Uterus (tissue), 2 donors: ENCODE results near the gene DBNDD1.

ENCODE experiments used
- POLR2A ChIP-seq, 2 donors: fragments of 450-650 bp; IDR thresholded peaks; one replicate each; pipeline ENCODE4 v1.6.1; 2016; ENCODE audit warnings: antibody characterized with exemption in 2 of 2, mild to moderate bottlenecking in 1 of 2, moderate library complexity in 1 of 2
- TF ChIP-seq, protein P1 (sequence below), 4 experiments: fragments of 200-600 bp in 2 of 4; fragments of 450-650 bp in 2 of 4; sonication (generic) in 2 of 4; IDR thresholded peaks; one replicate each; pipeline ENCODE4 v1.5.1; 2016 to 2019; ENCODE audit warnings: antibody characterized with exemption in 4 of 4, mild to moderate bottlenecking in 2 of 4, moderate library complexity in 1 of 4

DNA sequence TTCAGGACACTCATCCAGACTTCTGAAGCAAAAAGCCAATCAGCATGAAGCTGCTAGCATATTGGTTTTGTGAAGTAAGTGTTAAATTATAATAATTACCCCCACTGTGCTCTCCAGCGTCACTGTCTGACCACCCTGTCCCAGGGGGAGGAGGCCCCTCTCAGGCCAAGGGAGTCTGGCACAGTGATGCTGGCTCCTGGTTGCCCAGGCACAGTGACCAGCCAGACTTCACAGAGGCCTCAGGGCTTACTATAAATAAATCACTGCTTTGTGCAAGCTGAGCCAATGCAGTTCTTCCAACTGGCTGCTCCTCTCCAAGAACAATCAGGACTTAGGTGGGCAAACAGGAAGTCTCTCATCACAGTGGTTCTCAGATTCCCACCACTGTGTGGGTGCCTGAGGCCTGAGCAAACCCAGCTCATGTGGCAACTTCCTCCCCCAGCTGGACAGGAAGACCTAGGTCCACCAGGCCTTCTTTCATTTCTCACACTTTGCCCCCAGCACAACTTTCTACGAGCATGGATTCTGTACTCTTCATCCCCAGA is 1.7 kb upstream of the DBNDD1 start:
- TF ChIP-seq, protein P1, sequence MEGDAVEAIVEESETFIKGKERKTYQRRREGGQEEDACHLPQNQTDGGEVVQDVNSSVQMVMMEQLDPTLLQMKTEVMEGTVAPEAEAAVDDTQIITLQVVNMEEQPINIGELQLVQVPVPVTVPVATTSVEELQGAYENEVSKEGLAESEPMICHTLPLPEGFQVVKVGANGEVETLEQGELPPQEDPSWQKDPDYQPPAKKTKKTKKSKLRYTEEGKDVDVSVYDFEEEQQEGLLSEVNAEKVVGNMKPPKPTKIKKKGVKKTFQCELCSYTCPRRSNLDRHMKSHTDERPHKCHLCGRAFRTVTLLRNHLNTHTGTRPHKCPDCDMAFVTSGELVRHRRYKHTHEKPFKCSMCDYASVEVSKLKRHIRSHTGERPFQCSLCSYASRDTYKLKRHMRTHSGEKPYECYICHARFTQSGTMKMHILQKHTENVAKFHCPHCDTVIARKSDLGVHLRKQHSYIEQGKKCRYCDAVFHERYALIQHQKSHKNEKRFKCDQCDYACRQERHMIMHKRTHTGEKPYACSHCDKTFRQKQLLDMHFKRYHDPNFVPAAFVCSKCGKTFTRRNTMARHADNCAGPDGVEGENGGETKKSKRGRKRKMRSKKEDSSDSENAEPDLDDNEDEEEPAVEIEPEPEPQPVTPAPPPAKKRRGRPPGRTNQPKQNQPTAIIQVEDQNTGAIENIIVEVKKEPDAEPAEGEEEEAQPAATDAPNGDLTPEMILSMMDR (IDR thresholded peaks at IDR 0.05) = no peak
- no peak for TF ChIP-seq POLR2A (IDR thresholded peaks at IDR 0.05)
